GM11168 (cell line): ENCODE measurements around the gene PTGDR2.

Experiments
- in situ Hi-C: fragments of 300-500 bp; cut with MboI; formaldehyde crosslinking; loops from one replicate; pipeline ENCODE4 v1.12.0; 2022; ENCODE audit warnings: low sequenced_read_pairs; ENCODE audit not compliant: unreplicated experiment

Gene PTGDR2

DNA sequence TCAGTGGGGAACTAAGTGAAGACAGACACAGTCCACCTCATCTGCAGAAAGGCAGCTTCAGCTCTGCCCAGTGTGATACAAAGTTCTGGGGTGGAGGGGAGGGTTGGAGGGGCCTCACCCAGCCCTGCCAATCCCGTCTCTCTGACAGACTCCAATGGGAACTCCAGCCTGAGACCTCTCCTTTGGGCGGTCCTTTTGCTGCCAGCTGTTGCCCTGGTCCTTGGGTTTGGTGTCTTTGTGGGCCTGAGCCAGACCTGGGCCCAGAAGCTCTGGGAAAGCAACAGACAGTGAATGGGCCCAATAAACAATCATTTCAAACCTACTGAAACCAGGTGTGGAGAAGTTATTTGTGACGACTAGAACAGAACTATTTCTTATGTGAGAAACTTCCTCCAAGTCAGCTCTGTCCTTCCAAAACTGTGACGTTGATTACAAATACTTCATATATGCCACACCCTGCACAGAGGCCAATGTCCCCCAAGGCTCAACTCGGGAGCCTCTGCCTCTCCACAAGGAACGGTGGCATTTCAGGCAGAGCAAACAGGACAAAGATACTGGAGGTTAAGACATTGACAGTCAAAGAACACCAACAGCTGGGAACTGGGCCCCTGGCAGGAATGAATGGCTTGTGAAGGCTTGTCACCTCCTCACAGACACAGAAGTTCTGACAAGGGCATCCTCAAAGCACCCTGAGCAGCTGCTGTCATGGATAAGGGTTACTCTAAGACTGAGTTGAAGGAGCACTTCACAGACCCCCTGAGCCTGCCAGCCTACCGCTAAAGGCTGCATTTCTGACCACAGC lies 19.8 kb upstream of the PTGDR2 start:
- in situ Hi-C loops: no loop called here

DNA sequence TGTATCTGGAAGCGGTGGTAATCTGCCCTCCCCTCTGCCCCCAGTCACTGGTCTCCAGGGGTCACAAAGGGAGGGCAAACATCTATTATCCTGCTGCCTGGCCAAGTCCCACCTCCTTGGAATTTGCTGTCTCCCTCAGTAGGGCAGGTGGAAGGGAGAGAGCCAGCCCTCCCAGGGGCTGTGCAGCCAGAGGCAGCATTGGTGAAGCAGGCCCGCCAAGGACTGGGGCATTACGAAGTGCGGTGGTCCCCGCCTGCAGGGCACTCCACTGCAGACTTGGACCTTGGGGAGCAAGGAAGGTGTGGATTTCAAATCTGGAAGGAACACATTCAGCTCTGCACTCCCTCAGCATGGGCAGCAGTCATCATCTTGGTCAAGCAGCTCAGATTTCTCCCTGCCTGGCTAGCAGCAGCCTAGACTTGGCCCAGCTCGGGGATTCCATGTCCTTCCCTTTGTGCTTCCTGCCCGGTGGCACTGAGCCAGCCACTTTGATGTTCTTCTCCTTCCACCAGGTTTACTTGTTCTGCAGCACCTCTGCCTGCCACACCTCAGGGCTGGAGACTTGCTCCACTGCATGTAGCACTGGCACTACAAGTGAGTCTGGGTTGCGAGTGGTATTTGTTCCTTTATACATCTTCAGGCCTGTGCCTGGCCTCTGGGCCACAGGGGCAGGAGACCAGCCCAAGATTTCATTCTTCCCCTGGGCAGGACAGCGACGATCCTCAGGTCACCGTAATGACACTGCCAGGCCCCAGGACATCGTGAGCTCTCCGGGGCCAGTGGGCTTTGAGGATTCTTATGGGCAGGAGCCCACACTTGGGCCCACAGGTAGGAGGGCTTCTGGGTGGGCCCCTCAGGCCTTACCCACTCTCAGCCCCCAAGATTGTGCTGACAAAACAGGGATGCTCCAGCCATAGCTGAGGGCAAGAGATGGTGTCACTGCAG lies 18.9 kb upstream of the PTGDR2 start:
- in situ Hi-C loops: no loop called here

GRCh38 chr11:60873533-60873932 lies 17.8 kb upstream of the PTGDR2 start:
- in situ Hi-C loops: no loop called here

DNA sequence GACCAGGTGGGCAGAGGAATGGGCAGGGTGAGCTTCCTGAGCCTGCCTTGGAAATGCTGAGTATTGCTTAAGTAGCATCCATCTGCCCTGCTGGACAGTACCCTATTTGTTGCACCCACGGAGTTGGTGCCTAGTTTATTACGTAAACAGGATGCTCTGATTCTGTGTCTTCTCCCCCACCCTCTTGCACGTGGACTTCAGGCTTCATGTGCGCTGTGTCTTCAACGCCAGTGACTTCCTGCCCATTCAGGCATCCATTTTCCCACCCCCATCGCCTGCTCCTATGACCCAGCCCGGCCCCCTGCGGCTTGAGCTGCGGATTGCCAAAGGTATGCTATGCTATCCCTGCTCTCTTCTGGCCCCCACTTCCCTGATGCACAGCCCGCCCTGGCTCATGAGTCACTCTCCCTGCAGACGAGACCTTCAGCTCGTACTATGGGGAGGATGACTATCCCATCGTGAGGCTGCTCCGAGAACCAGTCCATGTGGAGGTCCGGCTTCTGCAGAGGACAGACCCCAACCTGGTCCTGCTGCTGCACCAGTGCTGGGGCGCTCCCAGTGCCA lies 17.3 kb upstream of the PTGDR2 start:
- in situ Hi-C loops: no loop called here

GRCh38 chr11:60872124-60872960 lies 16.6 kb upstream of the PTGDR2 start:
- in situ Hi-C loops: no loop called here

- in situ Hi-C loops: no loop called here
These were observed 15.8 kb upstream of the PTGDR2 start for GRCh38 chr11:60871378-60872061.

- in situ Hi-C loops: no loop called here
These were observed 15.1 kb upstream of the PTGDR2 start for GRCh38 chr11:60870733-60871377.

- in situ Hi-C loops: no loop called here
These were observed 14.5 kb upstream of the PTGDR2 start for GRCh38 chr11:60870276-60870675.

DNA sequence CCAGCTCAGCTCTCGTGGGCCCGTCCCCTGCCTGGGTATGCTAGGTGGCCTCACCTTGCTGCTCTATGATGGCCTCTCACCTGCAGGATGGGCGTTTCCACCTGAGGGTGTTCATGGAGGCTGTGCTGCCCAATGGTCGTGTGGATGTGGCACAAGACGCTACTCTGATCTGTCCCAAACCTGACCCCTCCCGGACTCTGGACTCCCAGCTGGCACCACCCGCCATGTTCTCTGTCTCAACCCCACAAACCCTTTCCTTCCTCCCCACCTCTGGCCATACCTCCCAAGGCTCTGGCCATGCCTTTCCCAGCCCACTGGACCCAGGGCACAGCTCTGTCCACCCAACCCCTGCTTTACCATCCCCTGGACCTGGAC lies 13.7 kb upstream of the PTGDR2 start:
- in situ Hi-C loops: no loop called here

DNA sequence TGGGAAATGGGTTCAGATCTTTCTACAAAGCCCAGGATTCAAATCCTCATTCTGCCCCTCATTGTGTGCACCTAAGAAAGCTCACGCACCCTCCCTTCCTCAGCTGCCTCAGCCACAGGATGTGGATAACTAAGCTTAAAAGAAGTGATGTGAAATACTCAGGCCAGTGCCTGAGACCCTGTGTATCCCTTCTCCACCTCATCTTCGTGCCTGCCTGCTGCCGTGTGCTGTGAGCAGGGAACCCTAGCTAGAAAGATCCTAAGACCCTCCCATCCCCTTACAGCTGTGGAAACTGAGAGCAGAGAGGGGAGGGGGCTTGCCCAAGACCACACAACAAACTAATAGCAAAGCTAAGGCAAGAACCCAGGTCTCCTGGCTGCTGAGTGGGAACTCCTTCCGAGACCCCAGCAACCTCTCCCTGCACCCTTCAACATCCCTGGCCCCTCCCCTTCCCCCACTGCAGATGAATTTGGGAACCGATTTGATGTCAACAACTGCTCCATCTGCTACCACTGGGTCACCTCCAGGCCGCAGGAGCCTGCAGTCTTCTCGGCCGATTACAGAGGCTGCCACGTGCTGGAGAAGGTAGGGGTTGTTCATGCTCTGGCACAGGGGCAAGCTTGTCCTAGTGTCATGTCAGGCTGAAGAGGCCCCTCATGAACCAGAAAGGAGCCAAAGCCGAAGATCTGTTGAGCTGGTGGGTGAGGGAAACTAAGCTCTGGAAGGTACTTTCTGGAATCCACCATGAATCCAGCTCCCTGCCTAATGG lies 13.1 kb upstream of the PTGDR2 start:
- in situ Hi-C loops: no loop called here

DNA sequence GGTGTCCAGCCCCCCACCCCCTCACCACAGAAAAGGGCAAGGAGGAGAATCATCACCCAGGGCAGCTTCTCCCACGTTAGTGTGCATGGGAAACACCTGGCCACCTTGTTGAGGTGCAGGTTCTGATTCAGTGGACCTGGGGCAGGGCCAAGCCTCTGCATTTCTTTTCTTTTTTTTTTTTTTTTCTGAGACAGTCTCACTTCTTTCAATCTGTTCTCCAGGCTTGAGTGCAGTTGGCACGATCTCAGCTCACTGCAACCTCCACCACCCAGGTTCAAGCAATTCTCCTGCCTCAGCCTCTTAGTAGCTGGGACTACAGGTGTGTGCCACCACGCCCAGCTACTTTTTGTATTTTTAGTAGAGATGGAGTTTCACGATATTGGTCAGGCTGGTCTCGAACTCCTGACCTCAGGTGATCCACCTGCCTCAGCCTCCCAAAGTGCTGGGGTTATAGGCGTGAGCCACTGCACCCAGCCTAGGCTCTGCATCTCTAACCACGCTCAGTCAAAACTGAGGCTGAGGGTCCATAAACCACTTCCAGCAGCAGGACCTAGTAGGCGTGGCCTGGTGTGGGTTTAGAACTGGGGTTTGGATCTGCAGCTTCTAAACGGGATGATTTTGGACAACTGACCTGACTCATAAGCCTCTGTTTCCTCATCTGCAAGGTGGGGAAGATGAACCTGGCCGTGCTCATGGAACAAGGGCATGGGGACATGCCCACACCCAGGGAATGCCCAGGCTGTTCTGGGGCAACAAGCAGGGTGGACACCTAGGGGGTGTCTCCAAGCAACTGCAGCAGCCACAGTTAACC lies 12.3 kb upstream of the PTGDR2 start:
- in situ Hi-C loops: no loop called here

DNA sequence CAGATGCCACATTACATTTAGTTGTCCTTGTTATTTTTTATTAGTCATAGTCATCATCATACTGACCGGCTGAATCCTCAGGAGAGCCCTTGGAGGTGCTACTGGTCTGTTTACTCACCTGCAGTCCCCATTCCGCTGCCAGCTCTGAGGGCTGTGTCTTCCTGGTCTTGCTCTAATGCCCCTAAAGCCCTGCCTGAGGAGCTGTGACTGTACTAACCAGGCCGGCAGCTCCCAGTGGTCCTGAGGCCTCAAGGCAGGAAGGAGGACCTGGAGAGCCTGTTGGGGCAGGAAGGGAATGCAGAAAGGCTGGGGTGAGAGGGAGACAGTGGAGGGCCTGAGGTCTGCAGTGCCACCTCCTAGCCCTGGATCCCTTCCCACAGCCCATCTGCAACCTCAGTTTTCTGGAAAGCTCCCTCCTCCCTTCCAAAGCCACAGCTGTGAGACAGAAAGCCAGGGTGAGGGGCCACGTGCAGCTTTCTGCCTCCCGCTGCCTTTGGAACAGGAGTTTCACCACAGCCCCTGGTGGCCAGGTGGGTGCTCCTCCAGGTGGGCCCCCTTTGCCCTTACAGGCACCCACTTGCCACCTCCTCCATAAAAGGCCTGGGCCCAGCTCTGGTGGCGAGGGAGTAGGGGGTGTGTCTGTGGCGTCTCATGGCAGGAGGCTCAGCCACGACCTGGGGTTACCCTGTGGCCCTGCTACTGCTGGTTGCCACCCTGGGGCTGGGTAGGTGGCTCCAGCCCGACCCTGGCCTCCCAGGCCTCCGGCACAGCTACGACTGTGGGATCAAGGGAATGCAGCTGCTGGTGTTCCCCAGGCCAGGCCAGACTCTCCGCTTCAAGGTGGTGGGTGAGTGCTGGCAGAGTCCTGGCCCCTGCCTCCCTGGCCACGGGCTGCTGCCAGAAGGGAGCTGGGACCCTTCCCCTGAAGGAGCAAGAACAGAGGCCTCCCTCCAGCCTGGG lies 11.4 kb upstream of the PTGDR2 start, which contains the start of gene ZP1:
TSS of gene ZP1 (plus strand) at position 632 of the 960 bp plus-strand sequence. CDS start at position 652, 20 bp downstream.
- in situ Hi-C loops: no loop called here

- in situ Hi-C loops: no loop called here
These were observed 9.2 kb upstream of the PTGDR2 start for GRCh38 chr11:60864856-60865513.

GRCh38 chr11:60863550-60864521 lies 8.1 kb upstream of the PTGDR2 start:
- in situ Hi-C loops: no loop called here

- in situ Hi-C loops: no loop called here
These were observed 6.4 kb upstream of the PTGDR2 start for GRCh38 chr11:60862171-60862570.
